Measurements from ENCODE around the gene KRTAP10-11. TPM values are rescaled to one million over a fixed set of nuclear protein-coding genes. Genes with fewer than 3 reads are reported as not detected.
"Not testable (repeated sequence)": the region's sequence is repeated elsewhere in the genome, so short reads cannot be mapped to it uniquely, and the experiment has no call there.

The KRTAP10-11 gene
- total RNA-seq, 1 donor from 2014 or later: not detected

GRCh38 chr21:44636209-44637017, 9.8 kb upstream of the KRTAP10-11 start:
- peak; percentile 48 for DNase-seq (ENCODE audit: extremely low spot score, unreplicated experiment)
- Mint-ChIP-seq H3K9me3 (peaks cover 20% of the 10 kb centered on the region), H3K36me3 (no peaks in the 10 kb centered on the region), H3K27me3 (peaks cover 3% of the 10 kb centered on the region), H3K4me1 (ENCODE audit: unreplicated experiment) (no peaks in the 10 kb centered on the region), H3K27ac (no peak overlapping the region), H3K4me3 (no peak overlapping the region)
- TF ChIP-seq CTCF (conservative IDR thresholded peaks at IDR 0.05): no peak

- peak; percentile 64 for DNase-seq (ENCODE audit: extremely low spot score, unreplicated experiment)
- TF ChIP-seq CTCF (conservative IDR thresholded peaks at IDR 0.05): no peak
- Mint-ChIP-seq H3K36me3 (no peaks in the 10 kb centered on the region), H3K4me3 (no peak within 1 kb of the TSS), H3K9me3 (peaks cover 12% of the 10 kb centered on the region), H3K27me3 (peaks cover 3% of the 10 kb centered on the region), H3K4me1 (ENCODE audit: unreplicated experiment) (no peaks in the 10 kb centered on the region), H3K27ac (no peak within 1 kb of the TSS)
These were observed 9.0 kb upstream of the KRTAP10-11 start, which contains the start of gene KRTAP10-10 for GRCh38 chr21:44637018-44637850. TSS of gene KRTAP10-10 (plus strand) at chr21:44637356. CDS start at chr21:44637418, 62 bp downstream.

GRCh38 chr21:44637851-44638348, 8.3 kb upstream of the KRTAP10-11 start:
- not testable (repeated sequence) for H3K27ac Mint-ChIP-seq; H3K36me3 Mint-ChIP-seq; H3K27me3 Mint-ChIP-seq; H3K4me3 Mint-ChIP-seq; H3K4me1 Mint-ChIP-seq (ENCODE audit: unreplicated experiment)
- peak; percentile 22 for DNase-seq (ENCODE audit: extremely low spot score, unreplicated experiment)
- peaks cover 12% of the 10 kb centered on the region for H3K9me3 Mint-ChIP-seq

- H3K4me1 Mint-ChIP-seq (ENCODE audit: unreplicated experiment); H3K36me3 Mint-ChIP-seq; H3K27ac Mint-ChIP-seq; H3K27me3 Mint-ChIP-seq; H3K4me3 Mint-ChIP-seq: not testable (repeated sequence)
- DNase-seq (ENCODE audit: extremely low spot score, unreplicated experiment): peak; percentile 55
- H3K9me3 Mint-ChIP-seq: peaks cover 14% of the 10 kb centered on the region
These were observed 7.5 kb upstream of the KRTAP10-11 start for GRCh38 chr21:44638506-44639330.

GRCh38 chr21:44639331-44639655, 6.9 kb upstream of the KRTAP10-11 start:
- Mint-ChIP-seq H3K36me3 (no peaks in the 10 kb centered on the region), H3K27ac (no peak overlapping the region), H3K4me1 (ENCODE audit: unreplicated experiment) (no peaks in the 10 kb centered on the region), H3K27me3 (peaks cover 3% of the 10 kb centered on the region), H3K9me3 (peaks cover 14% of the 10 kb centered on the region), H3K4me3 (no peak overlapping the region)
- peak; percentile 48 for DNase-seq (ENCODE audit: extremely low spot score, unreplicated experiment)
- no peak for TF ChIP-seq CTCF (conservative IDR thresholded peaks at IDR 0.05)

GRCh38 chr21:44640761-44641160, 5.5 kb upstream of the KRTAP10-11 start:
- Mint-ChIP-seq H3K27me3 (peaks cover 3% of the 10 kb centered on the region), H3K4me3 (no peak overlapping the region), H3K4me1 (ENCODE audit: unreplicated experiment) (no peaks in the 10 kb centered on the region), H3K9me3 (peaks cover 18% of the 10 kb centered on the region), H3K36me3 (no peaks in the 10 kb centered on the region), H3K27ac (no peak overlapping the region)
- DNase-seq (ENCODE audit: extremely low spot score, unreplicated experiment): no peak
- TF ChIP-seq CTCF (conservative IDR thresholded peaks at IDR 0.05): no peak

Measured in type B pancreatic cell (in vitro differentiated cells).